ENCODE data around the gene C12orf57. TPM values are rescaled to one million over a fixed set of nuclear protein-coding genes. Genes with fewer than 3 reads are reported as not detected.

C12orf57 gene
- total and polyA plus RNA-seq, 2 donors (not counting 1 experiment from before 2014, with no cell fraction given), result 107 to 220 TPM

DNA sequence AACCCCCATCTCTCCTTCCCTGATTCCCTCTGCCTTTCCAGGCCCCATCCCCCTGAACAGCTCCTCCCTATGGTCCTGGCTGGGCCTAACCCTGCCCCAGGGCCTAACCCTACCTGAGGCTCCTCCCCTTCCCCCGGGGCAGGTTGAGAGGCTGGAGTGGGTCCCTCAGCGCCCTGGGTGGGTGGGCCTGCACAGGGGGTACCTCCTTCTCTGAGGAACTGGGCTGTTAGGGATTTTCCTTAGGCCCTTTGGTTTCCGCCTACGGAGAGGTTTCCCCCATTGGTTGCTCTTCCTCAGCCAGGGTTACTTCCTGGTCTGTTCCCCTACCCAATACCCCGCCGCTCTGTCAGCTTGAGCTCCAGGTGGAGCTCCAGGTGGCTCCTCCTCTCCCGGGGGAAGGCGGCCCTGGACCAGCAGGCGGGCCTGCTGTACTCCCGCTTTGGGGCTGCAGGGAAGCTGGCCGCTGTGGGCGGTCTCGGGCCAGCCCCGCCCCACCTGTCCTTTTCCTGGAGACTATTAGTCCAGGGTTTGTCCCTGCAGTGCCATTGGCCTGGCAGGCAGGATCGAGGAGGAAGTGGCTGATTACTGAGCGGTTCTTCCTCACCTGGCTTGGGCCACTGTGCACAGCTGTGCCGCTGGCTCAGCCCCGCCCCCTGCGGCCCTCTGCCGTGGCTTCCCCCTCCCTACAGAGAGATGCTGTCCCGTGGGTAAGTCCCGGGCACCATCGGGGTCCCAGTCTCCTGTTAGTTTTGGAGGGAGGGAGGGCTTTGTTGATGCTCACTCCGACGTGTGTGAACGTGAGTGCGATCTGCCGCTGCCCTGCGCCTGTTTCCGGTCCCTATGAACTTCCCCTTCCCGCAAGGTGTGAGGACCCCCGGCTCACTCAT lies 2.5 kb downstream of the C12orf57 start:
- H3K4me1 ChIP-seq (ENCODE audit: control insufficient read depth, extremely low read depth, insufficient read depth, low read length), result peaks cover 15% of the 10 kb centered on the region
- no peaks in the 10 kb centered on the region for H3K79me2 ChIP-seq (ENCODE audit: control insufficient read depth, insufficient read depth, low read length)
- H3K27me3 ChIP-seq (ENCODE audit: control insufficient read depth, insufficient read depth, low read length), result no peaks in the 10 kb centered on the region
- no peak overlapping the region for H3K4me2 ChIP-seq (ENCODE audit: extremely low read depth, insufficient read depth, low read length)
- H2AFZ ChIP-seq (ENCODE audit: low read length), result no peak overlapping the region
- no peaks in the 10 kb centered on the region for H3K9me3 ChIP-seq (ENCODE audit: control insufficient read depth, insufficient read depth, low read depth, low read length)
- peaks cover 9% of the 10 kb centered on the region for H3K36me3 ChIP-seq (ENCODE audit: control insufficient read depth, insufficient read depth, low read length)
- H4K20me1 ChIP-seq (ENCODE audit: control insufficient read depth, extremely low read depth, insufficient read depth, low read length), result no peaks in the 10 kb centered on the region
- no peak overlapping the region for H3K4me3 ChIP-seq (replicated peaks in 1 of 4; ENCODE audit: control extremely low read depth in 1 of 4, insufficient read depth in 1 of 4, low read depth in 3 of 4, low read length in 4 of 4)
- no peak for DNase-seq (ENCODE audit: low read depth in 2 of 2)
- no peak for TF ChIP-seq EZH2 (IDR thresholded peaks at IDR 0.05; ENCODE audit: low read length, missing control alignments)
- TF ChIP-seq, protein P1, sequence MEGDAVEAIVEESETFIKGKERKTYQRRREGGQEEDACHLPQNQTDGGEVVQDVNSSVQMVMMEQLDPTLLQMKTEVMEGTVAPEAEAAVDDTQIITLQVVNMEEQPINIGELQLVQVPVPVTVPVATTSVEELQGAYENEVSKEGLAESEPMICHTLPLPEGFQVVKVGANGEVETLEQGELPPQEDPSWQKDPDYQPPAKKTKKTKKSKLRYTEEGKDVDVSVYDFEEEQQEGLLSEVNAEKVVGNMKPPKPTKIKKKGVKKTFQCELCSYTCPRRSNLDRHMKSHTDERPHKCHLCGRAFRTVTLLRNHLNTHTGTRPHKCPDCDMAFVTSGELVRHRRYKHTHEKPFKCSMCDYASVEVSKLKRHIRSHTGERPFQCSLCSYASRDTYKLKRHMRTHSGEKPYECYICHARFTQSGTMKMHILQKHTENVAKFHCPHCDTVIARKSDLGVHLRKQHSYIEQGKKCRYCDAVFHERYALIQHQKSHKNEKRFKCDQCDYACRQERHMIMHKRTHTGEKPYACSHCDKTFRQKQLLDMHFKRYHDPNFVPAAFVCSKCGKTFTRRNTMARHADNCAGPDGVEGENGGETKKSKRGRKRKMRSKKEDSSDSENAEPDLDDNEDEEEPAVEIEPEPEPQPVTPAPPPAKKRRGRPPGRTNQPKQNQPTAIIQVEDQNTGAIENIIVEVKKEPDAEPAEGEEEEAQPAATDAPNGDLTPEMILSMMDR (conservative IDR thresholded peaks at IDR 0.05 in 1 of 2, IDR thresholded peaks at IDR 0.05 in 1 of 2; ENCODE audit: low read depth in 1 of 2, low read length in 2 of 2), result no peak
- H3K27ac ChIP-seq (ENCODE audit: insufficient read depth, low read length), result no peak overlapping the region
- H3K9ac ChIP-seq (ENCODE audit: insufficient read depth, low read length), result no peak overlapping the region

DNA sequence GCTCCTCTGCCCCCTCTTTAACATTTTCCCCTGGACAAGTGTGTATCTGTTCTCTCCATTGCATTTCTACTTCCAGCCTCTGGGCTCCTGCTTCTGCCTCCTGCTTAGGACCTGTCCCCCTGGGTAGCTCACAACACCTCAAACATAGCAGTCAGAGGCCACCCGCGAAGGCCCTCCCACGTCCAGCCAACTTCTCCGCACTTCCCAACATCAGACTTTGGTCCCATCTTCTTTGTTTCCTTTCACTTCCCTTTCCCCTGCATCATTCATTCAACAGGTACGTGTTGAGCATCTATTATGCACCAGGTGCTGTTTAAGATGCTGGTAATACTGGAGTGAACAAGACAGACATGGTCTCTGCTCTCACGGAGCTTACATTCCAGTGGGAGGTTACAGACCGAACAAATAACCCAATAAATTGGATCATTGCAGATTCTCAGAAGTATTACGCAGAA lies 3.1 kb downstream of the C12orf57 start:
- DNase-seq (ENCODE audit: low read depth in 2 of 2), result no peak
- Histone ChIP-seq H3K27me3 (ENCODE audit: control insufficient read depth, insufficient read depth, low read length) (no peaks in the 10 kb centered on the region), H3K79me2 (ENCODE audit: control insufficient read depth, insufficient read depth, low read length) (no peaks in the 10 kb centered on the region), H3K4me3 (replicated peaks in 1 of 4; ENCODE audit: control extremely low read depth in 1 of 4, insufficient read depth in 1 of 4, low read depth in 3 of 4, low read length in 4 of 4) (no peak overlapping the region), H2AFZ (ENCODE audit: low read length) (no peak overlapping the region), H3K9ac (ENCODE audit: insufficient read depth, low read length) (no peak overlapping the region), H3K27ac (ENCODE audit: insufficient read depth, low read length) (no peak overlapping the region), H3K4me2 (ENCODE audit: extremely low read depth, insufficient read depth, low read length) (no peak overlapping the region), H3K9me3 (ENCODE audit: control insufficient read depth, insufficient read depth, low read depth, low read length) (no peaks in the 10 kb centered on the region), H3K36me3 (ENCODE audit: control insufficient read depth, insufficient read depth, low read length) (peaks cover 5% of the 10 kb centered on the region), H3K4me1 (ENCODE audit: control insufficient read depth, extremely low read depth, insufficient read depth, low read length) (peaks cover 15% of the 10 kb centered on the region), H4K20me1 (ENCODE audit: control insufficient read depth, extremely low read depth, insufficient read depth, low read length) (no peaks in the 10 kb centered on the region)
- TF ChIP-seq, protein P1 (conservative IDR thresholded peaks at IDR 0.05 in 1 of 2, IDR thresholded peaks at IDR 0.05 in 1 of 2; ENCODE audit: low read depth in 1 of 2, low read length in 2 of 2), result no peak
- no peak for TF ChIP-seq EZH2 (IDR thresholded peaks at IDR 0.05; ENCODE audit: low read length, missing control alignments)

DNA sequence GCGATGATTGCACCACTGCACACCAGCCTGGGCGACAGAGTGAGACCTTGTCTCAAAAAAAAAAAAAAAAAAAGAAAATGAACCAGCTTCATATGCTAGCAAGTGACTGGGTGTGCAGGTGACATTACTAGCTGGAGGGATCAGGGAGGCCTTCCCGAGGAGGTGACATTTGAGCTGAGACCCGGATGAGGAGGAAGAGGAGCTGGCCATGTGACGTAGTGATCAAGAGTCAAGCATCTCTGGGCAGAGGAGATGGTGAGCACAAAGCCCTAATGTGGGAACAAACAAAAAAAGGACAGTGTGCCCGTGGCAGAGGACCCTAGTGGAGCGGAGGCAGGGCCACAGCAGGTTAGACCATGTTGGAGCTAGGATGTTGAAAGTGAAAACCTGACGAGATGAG lies 3.8 kb downstream of the C12orf57 start:
- Histone ChIP-seq H3K27me3 (ENCODE audit: control insufficient read depth, insufficient read depth, low read length) (no peaks in the 10 kb centered on the region), H4K20me1 (ENCODE audit: control insufficient read depth, extremely low read depth, insufficient read depth, low read length) (no peaks in the 10 kb centered on the region), H3K9me3 (ENCODE audit: control insufficient read depth, insufficient read depth, low read depth, low read length) (no peaks in the 10 kb centered on the region), H3K4me3 (replicated peaks in 1 of 4; ENCODE audit: control extremely low read depth in 1 of 4, insufficient read depth in 1 of 4, low read depth in 3 of 4, low read length in 4 of 4) (no peak overlapping the region), H2AFZ (ENCODE audit: low read length) (no peak overlapping the region), H3K9ac (ENCODE audit: insufficient read depth, low read length) (no peak overlapping the region), H3K4me1 (ENCODE audit: control insufficient read depth, extremely low read depth, insufficient read depth, low read length) (peaks cover 13% of the 10 kb centered on the region), H3K4me2 (ENCODE audit: extremely low read depth, insufficient read depth, low read length) (no peak overlapping the region), H3K27ac (ENCODE audit: insufficient read depth, low read length) (no peak overlapping the region), H3K79me2 (ENCODE audit: control insufficient read depth, insufficient read depth, low read length) (no peaks in the 10 kb centered on the region), H3K36me3 (ENCODE audit: control insufficient read depth, insufficient read depth, low read length) (peaks cover 5% of the 10 kb centered on the region)
- TF ChIP-seq, protein P1 (conservative IDR thresholded peaks at IDR 0.05 in 1 of 2, IDR thresholded peaks at IDR 0.05 in 1 of 2; ENCODE audit: low read depth in 1 of 2, low read length in 2 of 2), result no peak
- no peak for TF ChIP-seq EZH2 (IDR thresholded peaks at IDR 0.05; ENCODE audit: low read length, missing control alignments)
- no peak for DNase-seq (ENCODE audit: low read depth in 2 of 2)
